ENCODE measurements around the gene SMCO4.

Gene SMCO4

GRCh38 chr11:93526641-93527583 is 16.3 kb downstream of the SMCO4 start:
- DNase-seq: no peak

- no peak for DNase-seq
These were observed 16.9 kb downstream of the SMCO4 start for GRCh38 chr11:93526346-93526633.

GRCh38 chr11:93525601-93526345 is 17.4 kb downstream of the SMCO4 start:
- no peak for DNase-seq

GRCh38 chr11:93524858-93525257 is 18.3 kb downstream of the SMCO4 start:
- no peak for DNase-seq

- no peak for DNase-seq
These were observed 19.0 kb downstream of the SMCO4 start for GRCh38 chr11:93524173-93524536.

- no peak for DNase-seq
These were observed 22.3 kb downstream of the SMCO4 start for GRCh38 chr11:93520726-93521509.

GRCh38 chr11:93519179-93519578 is 24.0 kb downstream of the SMCO4 start:
- no peak for DNase-seq

- DNase-seq: no peak
These were observed 25.1 kb downstream of the SMCO4 start for GRCh38 chr11:93518081-93518480.

GRCh38 chr11:93517611-93518010 is 25.6 kb downstream of the SMCO4 start:
- DNase-seq: no peak

GRCh38 chr11:93517041-93517440 is 26.1 kb downstream of the SMCO4 start:
- no peak for DNase-seq

- DNase-seq: no peak
These were observed 27.7 kb downstream of the SMCO4 start for GRCh38 chr11:93515441-93516025.

GRCh38 chr11:93514712-93515111 is 28.5 kb downstream of the SMCO4 start:
- no peak for DNase-seq

- no peak for DNase-seq
These were observed 29.4 kb downstream of the SMCO4 start for GRCh38 chr11:93513772-93514171.

GRCh38 chr11:93512949-93513667 is 30.1 kb downstream of the SMCO4 start:
- no peak for DNase-seq

GRCh38 chr11:93512073-93512475 is 31.1 kb downstream of the SMCO4 start:
- no peak for DNase-seq

- no peak for DNase-seq
These were observed 32.9 kb downstream of the SMCO4 start for GRCh38 chr11:93510196-93510873.

- no peak for DNase-seq
These were observed 35.7 kb downstream of the SMCO4 start for GRCh38 chr11:93507517-93507916.

GRCh38 chr11:93505703-93506102 is 37.5 kb downstream of the SMCO4 start:
- DNase-seq: no peak

- DNase-seq: no peak
These were observed 38.8 kb downstream of the SMCO4 start for GRCh38 chr11:93504110-93505095.

GRCh38 chr11:93501856-93502255 is 41.3 kb downstream of the SMCO4 start:
- DNase-seq: no peak

GRCh38 chr11:93500759-93501158 is 42.4 kb downstream of the SMCO4 start:
- no peak for DNase-seq

Data from NCI-H1048 (cell line).